GM21576 (cell line): ENCODE results near the gene GEMIN7.

Experiments used
- ATAC-seq: cut with Tn5 transposase; IDR thresholded peaks from one replicate; pipeline ENCODE4 v1.9.1; 2021; ENCODE audit warnings: mild to moderate bottlenecking, moderate library complexity; ENCODE audit not compliant: unreplicated experiment

GEMIN7 gene

GRCh38 chr19:45079063-45079910 is at the start of gene GEMIN7:
TSS of gene GEMIN7 (plus strand) at chr19:45079260. CDS start at chr19:45090115, 10,855 bp downstream.
- ATAC-seq, result no peak

- ATAC-seq, result no peak
These were observed 48.2 kb upstream of the GEMIN7 start for GRCh38 chr19:45030825-45031224.

- ATAC-seq, result no peak
These were observed 46.6 kb upstream of the GEMIN7 start for GRCh38 chr19:45032421-45032820.

- ATAC-seq, result no peak
These were observed 43.3 kb upstream of the GEMIN7 start for GRCh38 chr19:45035755-45036154.

- no peak for ATAC-seq
These were observed 41.5 kb upstream of the GEMIN7 start for GRCh38 chr19:45037393-45038169.

- peak; percentile 72 for ATAC-seq
These were observed 39.8 kb upstream of the GEMIN7 start, which contains the start of gene CLASRP for GRCh38 chr19:45038931-45039893. TSS of gene CLASRP (plus strand) at chr19:45039045. CDS start at chr19:45040213, 1,168 bp downstream.

GRCh38 chr19:45040059-45040771 is 38.8 kb upstream of the GEMIN7 start:
- ATAC-seq, result no peak

GRCh38 chr19:45041125-45041524 is 37.9 kb upstream of the GEMIN7 start:
- ATAC-seq, result no peak

- ATAC-seq, result no peak
These were observed 33.2 kb upstream of the GEMIN7 start for GRCh38 chr19:45045671-45046353.

- ATAC-seq, result no peak
These were observed 32.7 kb upstream of the GEMIN7 start for GRCh38 chr19:45046355-45046754.

- no peak for ATAC-seq
These were observed 31.8 kb upstream of the GEMIN7 start for GRCh38 chr19:45047188-45047797.

- no peak for ATAC-seq
These were observed 29.9 kb upstream of the GEMIN7 start for GRCh38 chr19:45049073-45049736.

GRCh38 chr19:45050036-45050435 is 29.0 kb upstream of the GEMIN7 start:
- no peak for ATAC-seq

- ATAC-seq, result no peak
These were observed 27.0 kb upstream of the GEMIN7 start for GRCh38 chr19:45051929-45052579.

GRCh38 chr19:45056831-45057230 is 22.2 kb upstream of the GEMIN7 start:
- no peak for ATAC-seq

GRCh38 chr19:45057444-45057843 is 21.6 kb upstream of the GEMIN7 start:
- no peak for ATAC-seq

GRCh38 chr19:45058622-45059159 is 20.4 kb upstream of the GEMIN7 start:
- no peak for ATAC-seq
